HG02642 (cell line): Measurements from ENCODE around the gene VEGFA.
A peak's percentile ranks its signal among the peaks of the same experiment; 100 is the strongest.

Source experiments
- ATAC-seq: cut with Tn5 transposase; IDR thresholded peaks from one replicate; pipeline ENCODE4 v1.9.1; 2021; ENCODE audit warnings: mild to moderate bottlenecking; ENCODE audit not compliant: unreplicated experiment, poor library complexity

Gene VEGFA

GRCh38 chr6:43771210-43771857 is 1.3 kb downstream of the VEGFA start:
- ATAC-seq: peak; percentile 28

GRCh38 chr6:43771858-43772680 is 2.1 kb downstream of the VEGFA start:
- ATAC-seq: peak; percentile 31

GRCh38 chr6:43772681-43773049 is 2.7 kb downstream of the VEGFA start:
- no peak for ATAC-seq

- peak; percentile 22 for ATAC-seq
Measured at GRCh38 chr6:43773050-43773979, 3.3 kb downstream of the VEGFA start.

GRCh38 chr6:43773980-43774775 is 4.2 kb downstream of the VEGFA start:
- no peak for ATAC-seq

GRCh38 chr6:43774776-43775534 is 4.9 kb downstream of the VEGFA start:
- ATAC-seq: no peak

- no peak for ATAC-seq
Measured at GRCh38 chr6:43775535-43775885, 5.5 kb downstream of the VEGFA start.

- no peak for ATAC-seq
Measured at GRCh38 chr6:43776115-43776798, 6.2 kb downstream of the VEGFA start.

- no peak for ATAC-seq
Measured at GRCh38 chr6:43776799-43777776, 7.1 kb downstream of the VEGFA start.

GRCh38 chr6:43778131-43778855 is 8.3 kb downstream of the VEGFA start:
- no peak for ATAC-seq

GRCh38 chr6:43778976-43779851 is 9.2 kb downstream of the VEGFA start:
- ATAC-seq: no peak

- ATAC-seq: no peak
Measured at GRCh38 chr6:43779852-43780236, 9.8 kb downstream of the VEGFA start.

GRCh38 chr6:43780293-43780692 is 10.3 kb downstream of the VEGFA start:
- no peak for ATAC-seq

GRCh38 chr6:43780941-43781928 is 11.2 kb downstream of the VEGFA start:
- no peak for ATAC-seq
